Left ventricle myocardium inferior (tissue), 1 donor: ENCODE measurements around the gene IL17C. TPM values are rescaled to one million over a fixed set of nuclear protein-coding genes. Genes with fewer than 3 reads are reported as not detected.
"Not testable (repeated sequence)": the region's sequence is repeated elsewhere in the genome, so short reads cannot be mapped to it uniquely, and the experiment has no call there.

ENCODE experiments used
- DNase-seq: peaks from one replicate; pipeline ENCODE4 v3.0.0-alpha.2; 2020
- H3K27ac ChIP-seq: fragments of 200-600 bp; replicated peaks from 2 replicates; pipeline ENCODE4 v1.8.0; 2021
- H3K27me3 ChIP-seq: fragments of 200-600 bp; 2 replicates; pipeline ENCODE4 v1.8.0; 2021; ENCODE audit warnings: low read depth
- H3K36me3 ChIP-seq: fragments of 200-600 bp; 2 replicates; pipeline ENCODE4 v1.8.0; 2021
- H3K4me1 ChIP-seq: fragments of 200-600 bp; 2 replicates; pipeline ENCODE4 v1.8.0; 2021
- H3K4me3 ChIP-seq: fragments of 200-600 bp; 2 replicates; pipeline ENCODE4 v1.8.0; 2021; ENCODE audit warnings: mild to moderate bottlenecking, moderate library complexity
- H3K9me3 ChIP-seq: fragments of 200-600 bp; replicated peaks from 2 replicates; pipeline ENCODE4 v1.8.0; 2021
- CTCF ChIP-seq: fragments of 200-600 bp; IDR thresholded peaks from 2 replicates; pipeline ENCODE4 v1.8.0; 2021; ENCODE audit warnings: antibody characterized with exemption, mild to moderate bottlenecking, borderline replicate concordance
- intact Hi-C: fragments of 100-400 bp; cut with micrococcal nuclease; formaldehyde crosslinking; loops from one replicate; pipeline ENCODE4 v1.11.0; 2022
- total RNA-seq: library from RNA; stranded (reverse); fragmentation: NEBNext Ultra II Directional; extraction: Animal tissue kit (Norgen Biotek cat#: 25700); gene quantifications from one replicate; pipeline ENCODE4 v1.2.1, GENCODE V29; 2021
- donor health status: DM: no; HTN: yes; CAD: no; lungs with severe emphysema.

The IL17C gene
- total RNA-seq, 1 donor from 2014 or later = not detected

DNA sequence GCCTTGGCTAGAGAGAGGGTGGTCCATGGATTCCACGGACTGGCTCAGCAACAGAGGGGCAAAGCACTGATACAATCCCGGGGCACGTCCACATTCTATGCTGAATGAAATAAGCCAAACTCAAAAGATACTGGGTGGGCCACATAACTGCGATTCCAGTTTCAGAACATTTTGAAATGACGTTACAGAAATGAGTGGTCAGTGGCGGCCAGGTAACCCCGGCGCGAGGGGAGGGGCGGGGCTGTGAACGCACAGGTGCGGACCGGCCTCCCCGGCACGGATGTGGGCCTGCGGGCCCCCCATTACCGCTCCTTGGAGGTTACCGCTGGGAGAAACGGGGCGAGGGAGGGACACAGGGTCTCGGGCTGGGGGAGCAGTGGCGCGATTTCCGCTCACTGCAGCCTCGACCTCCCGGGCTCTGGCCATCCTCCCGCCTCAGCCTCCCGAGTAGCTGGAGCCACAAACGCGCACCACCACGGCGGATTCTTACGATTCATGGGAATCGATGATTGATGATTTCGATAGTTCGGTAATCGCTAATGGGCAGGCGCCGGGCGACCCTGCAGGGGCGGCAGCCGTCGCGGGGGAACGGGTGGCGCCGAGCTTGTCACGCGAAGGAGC, 24.0 kb downstream of the IL17C start:
- Histone ChIP-seq H3K36me3 (peaks cover 7% of the 10 kb centered on the region), H3K4me3 (peak overlapping the region; percentile 98), H3K9me3 (no peaks in the 10 kb centered on the region), H3K27me3 (no peaks in the 10 kb centered on the region), H3K27ac (peak overlapping the region; percentile 90), H3K4me1 (peaks cover 43% of the 10 kb centered on the region)
- no peak for DNase-seq
- intact Hi-C loops = no loop called here
- TF ChIP-seq CTCF = no peak

DNA sequence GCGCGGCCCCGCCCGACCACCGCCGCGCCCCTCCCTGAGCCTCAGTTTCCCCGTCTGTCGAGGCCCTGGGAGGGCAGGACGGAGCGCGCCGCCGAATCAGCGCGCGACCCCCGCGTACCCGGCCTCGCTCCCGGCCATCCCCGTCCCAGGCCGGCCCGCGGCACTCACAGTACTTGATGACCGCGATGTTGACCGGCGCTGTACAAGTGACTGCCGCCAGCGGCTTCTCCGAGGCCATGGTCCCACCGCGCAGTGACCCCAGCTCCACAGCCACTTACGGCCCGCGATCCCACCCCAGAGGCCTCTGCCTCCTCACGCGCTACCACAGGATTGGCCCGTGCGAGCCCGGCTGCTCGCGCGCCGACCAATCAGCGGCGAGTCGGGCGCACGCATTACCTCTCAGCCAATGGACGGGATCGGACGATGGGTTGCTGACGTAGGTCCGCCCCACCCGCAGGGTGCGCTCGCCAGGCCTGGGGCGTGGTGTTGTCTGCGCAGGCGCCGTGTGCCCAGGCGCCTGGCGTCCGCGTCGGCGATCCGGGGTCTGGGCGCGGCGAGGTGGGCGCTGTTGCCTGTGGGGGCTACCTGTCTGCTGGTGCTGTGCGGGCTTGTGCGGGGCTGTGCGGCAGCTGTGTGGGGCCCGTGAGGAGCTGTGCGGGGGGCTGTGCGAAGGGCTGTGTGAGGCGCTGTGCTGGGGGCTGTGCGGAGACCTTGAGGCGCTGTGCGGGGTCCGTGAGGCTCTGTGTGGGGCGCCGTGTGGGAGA, 24.7 kb downstream of the IL17C start, which contains the start of gene MVD:
Gene MVD, minus strand, starts transcription at position 249 of the 764 bp plus-strand sequence. Its CDS starts 11 bp downstream, at position 238.
- no peak for TF ChIP-seq CTCF
- Histone ChIP-seq H3K4me1 (peaks cover 48% of the 10 kb centered on the region), H3K4me3 (peak within 1 kb of the TSS; percentile 98), H3K27ac (peak within 1 kb of the TSS; percentile 90), H3K9me3 (no peaks in the 10 kb centered on the region), H3K27me3 (no peaks in the 10 kb centered on the region), H3K36me3 (peaks cover 4% of the 10 kb centered on the region)
- intact Hi-C loops = no loop called here
- peak; percentile 97 for DNase-seq

GRCh38 chr16:88665148-88665547, 26.8 kb downstream of the IL17C start:
- peak overlapping the region; percentile 57 for H3K27ac ChIP-seq
- DNase-seq = no peak
- intact Hi-C loops = no loop called here

DNA sequence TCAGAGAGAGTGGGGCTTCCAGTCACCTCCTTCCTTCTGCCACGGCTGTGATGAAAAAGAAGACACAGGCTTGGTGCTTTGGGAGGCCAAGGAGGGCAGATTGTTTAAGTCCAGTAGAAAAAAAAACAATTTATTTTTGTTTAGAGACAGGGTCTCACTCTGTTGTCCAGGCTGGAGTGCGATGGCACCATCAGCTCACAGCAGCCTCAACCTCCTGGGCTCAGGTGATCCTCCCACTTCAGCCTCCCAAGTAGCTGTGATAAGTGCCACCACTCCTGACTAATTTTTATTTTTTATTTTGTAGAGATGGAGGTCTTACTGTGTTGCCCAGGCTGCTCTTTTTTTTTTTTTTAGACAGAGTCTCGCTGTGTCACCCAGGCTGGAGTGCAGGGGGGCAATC, 27.2 kb downstream of the IL17C start:
- H3K4me1 ChIP-seq = peaks cover 48% of the 10 kb centered on the region
- H3K27ac ChIP-seq = peak overlapping the region; percentile 57
- H3K9me3 ChIP-seq = no peaks in the 10 kb centered on the region
- DNase-seq = no peak
- H3K27me3 ChIP-seq = no peaks in the 10 kb centered on the region
- no peak overlapping the region for H3K4me3 ChIP-seq
- TF ChIP-seq CTCF = no peak
- H3K36me3 ChIP-seq = no peaks in the 10 kb centered on the region
- intact Hi-C loops = no loop called here

More at GRCh38 chr16:88665148-88665547, 26.8 kb downstream of the IL17C start:
- Histone ChIP-seq H3K27me3 (no peaks in the 10 kb centered on the region), H3K36me3 (no peaks in the 10 kb centered on the region), H3K4me3 (no peak overlapping the region), H3K9me3 (no peaks in the 10 kb centered on the region), H3K4me1 (peaks cover 48% of the 10 kb centered on the region)
- no peak for TF ChIP-seq CTCF

DNA sequence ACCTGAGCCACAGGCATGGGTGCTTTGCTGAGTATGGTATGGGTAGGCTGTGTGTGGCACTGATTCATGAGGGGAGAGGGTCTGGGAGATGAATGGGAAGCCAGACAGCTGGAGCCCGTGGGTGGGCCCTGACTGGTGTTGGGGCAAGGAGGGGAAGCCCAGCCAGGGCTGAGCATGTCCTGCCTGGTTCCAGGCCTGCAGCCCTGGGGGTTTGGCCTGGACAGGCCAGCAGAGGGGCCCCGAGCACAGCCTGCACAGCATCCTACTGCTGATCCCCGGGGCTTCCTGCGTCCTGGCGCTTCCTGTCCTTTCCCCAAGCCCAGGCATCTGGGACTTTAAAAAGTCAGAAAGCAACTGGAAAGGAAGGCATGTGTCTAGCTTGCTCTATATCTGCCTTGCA, 29.1 kb downstream of the IL17C start:
- Histone ChIP-seq H3K27me3 (no peaks in the 10 kb centered on the region), H3K4me3 (no peak overlapping the region), H3K4me1 (peaks cover 48% of the 10 kb centered on the region), H3K9me3 (no peaks in the 10 kb centered on the region), H3K36me3 (no peaks in the 10 kb centered on the region), H3K27ac (no peak overlapping the region)
- TF ChIP-seq CTCF = no peak
- DNase-seq = no peak
- intact Hi-C loops = no loop called here

DNA sequence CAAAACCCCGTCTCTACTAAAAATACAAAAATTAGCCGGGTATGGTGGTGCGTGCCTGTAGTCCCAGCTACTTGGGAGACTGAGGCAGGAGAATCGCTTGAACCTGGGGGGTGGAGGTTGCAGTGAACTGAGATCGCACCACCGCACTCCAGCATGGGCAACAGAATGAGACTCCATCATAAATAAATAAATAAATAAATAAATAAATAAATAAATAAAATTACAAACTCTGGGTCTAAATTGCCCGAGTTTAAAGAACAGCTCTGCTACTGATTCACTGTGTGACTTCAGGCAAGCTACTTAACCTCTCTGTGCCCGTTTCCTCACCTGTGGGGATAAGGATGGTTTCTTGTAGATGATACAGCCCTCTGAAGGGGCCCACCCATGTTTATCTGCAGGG, 31.1 kb downstream of the IL17C start:
- H3K27me3 ChIP-seq, H3K27ac ChIP-seq, DNase-seq, H3K9me3 ChIP-seq, intact Hi-C loops, H3K36me3 ChIP-seq, H3K4me3 ChIP-seq: not testable (repeated sequence)
- H3K4me1 ChIP-seq = peaks cover 48% of the 10 kb centered on the region
